GM18498 (cell line): ENCODE data around the gene TSC22D3.
"Not testable (repeated sequence)": the region's sequence is repeated elsewhere in the genome, so short reads cannot be mapped to it uniquely, and the experiment has no call there.

Source experiments
- ATAC-seq: cut with Tn5 transposase; IDR thresholded peaks from one replicate; pipeline ENCODE4 v1.9.1; 2021; ENCODE audit warnings: mild to moderate bottlenecking, moderate library complexity; ENCODE audit not compliant: unreplicated experiment

The TSC22D3 gene

DNA sequence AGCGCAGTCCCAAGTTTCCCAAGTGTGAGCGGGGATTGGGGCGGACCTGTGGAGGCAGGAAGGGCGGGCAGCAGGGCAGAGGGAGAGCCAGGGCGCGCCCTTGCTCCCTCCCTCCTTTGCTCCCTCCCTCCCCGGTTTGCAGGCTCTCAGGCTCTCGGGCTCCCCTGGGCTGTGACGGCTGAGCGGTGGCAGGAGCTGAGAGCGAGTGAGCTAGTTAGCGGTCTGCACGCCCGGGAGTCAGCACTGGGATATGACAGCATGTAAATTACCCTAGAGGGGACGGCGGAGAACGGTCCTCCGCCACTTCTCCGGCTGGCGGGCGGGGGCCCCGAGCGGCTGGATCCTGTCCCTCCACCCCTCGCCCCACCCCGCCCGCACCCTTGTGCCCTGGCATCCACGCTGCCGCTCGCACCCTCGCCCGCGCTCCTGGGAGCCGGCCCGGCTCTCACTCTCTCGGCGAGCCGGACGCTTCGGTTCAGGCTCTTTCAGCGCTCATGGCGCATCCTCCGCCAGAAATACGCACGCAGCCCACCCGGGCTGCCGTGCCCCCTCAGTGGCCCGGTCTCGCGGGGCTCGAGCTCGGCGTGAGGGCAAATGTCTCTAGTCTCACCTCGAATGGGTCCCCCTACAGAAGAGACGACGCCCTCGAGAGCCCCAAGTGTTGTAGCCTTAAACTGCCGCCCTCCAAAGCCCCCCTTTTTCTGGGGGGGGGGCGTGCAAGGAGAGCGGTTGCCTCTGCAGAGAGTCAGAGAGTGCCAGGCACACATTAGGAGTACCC lies at the start of gene TSC22D3:
Gene TSC22D3, minus strand, starts transcription at position 54 of the 778 bp plus-strand sequence. CDS start 368 bp downstream, outside the sequence.
- peak; percentile 90 for ATAC-seq

- ATAC-seq: no peak
These were observed 47.9 kb upstream of the TSC22D3 start for GRCh38 chrX:107823456-107823855.

GRCh38 chrX:107823042-107823441 lies 47.5 kb upstream of the TSC22D3 start:
- ATAC-seq: no peak

DNA sequence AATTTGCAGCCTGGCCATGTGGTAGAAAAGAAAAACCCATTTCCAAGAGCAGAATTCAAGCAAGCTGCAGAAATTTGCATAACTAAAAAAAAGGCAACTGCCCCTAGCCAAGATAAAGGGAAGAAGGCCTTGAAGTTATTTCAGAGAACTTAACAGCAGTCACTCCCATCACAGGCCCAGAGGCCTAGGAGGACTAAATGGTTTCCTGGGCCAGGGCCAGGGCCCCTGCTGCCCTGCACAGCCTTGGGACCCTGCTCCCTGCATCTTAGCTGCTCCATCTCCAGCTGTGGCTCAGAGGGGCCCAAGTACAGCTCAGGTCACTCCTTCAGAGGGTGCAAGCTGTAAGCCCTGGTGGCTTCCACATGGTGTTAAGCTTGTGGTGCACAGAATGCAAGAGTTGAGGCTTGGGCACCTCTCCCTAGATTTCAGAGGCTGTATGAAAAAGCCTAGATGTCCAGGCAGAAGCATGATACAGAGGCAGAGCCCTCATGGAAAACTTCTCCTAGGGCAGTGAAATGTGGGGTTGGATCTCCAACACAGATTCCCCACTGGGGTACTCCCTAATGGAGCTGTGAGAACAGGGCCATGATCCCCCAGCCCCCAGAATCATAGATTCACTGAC lies 43.4 kb upstream of the TSC22D3 start:
- ATAC-seq: no peak

DNA sequence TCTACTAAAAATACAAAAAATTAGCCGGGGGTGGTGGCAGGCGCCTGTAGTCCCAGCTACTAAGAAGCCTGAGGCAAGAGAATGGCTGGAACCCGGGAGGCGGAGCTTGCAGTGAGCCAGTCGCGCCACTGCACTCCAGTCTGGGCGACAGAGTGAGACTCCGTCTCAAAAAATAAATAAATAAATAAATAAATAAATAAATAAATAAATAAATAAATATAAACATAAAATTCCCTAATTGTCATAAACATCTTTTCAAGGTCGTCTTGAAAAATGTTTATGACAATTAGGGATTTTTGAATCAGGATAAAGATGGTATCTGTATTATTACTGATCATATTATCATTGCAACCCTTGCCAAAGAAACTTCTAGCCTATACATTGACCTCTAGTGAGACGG lies 34.5 kb upstream of the TSC22D3 start:
- not testable (repeated sequence) for ATAC-seq

DNA sequence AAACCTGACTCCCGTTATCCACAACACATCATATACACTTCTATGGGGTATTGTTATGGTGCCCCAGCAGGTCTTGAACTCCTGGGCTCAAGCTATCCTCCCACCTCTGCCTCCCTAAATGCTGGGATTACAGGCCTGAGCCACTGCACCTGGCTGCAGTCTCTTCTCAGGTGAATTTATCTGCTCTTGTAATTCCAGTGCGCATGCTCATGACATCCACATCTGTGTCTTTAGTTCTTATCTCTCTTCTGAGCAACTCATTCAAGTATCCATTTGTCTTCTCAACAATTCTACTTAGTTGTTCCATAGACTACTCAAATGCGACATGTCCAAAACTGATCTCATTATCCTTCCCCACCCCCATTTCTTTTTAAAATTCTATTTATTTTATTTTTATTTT lies 29.6 kb upstream of the TSC22D3 start:
- ATAC-seq: no peak

GRCh38 chrX:107804427-107804826 lies 28.8 kb upstream of the TSC22D3 start:
- no peak for ATAC-seq

DNA sequence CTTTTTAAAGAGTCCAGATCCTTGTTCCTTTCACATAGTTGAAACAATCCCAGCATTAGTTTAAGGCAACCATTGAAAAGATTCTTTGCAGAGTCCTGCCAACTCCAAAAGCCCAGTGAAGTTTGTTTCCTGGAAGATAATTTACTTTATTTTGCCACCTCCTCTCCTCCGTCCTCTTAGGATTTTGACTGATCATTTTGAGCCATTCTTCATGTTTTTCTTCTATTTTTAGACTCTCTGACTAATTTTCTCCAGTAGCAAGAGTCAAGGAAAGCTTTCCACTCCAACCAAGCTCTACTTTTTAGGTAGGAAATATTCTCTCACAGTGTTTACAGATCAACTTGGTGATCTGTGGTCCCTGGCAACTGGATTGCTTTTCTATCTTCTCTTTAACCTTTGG lies 12.2 kb upstream of the TSC22D3 start:
- ATAC-seq: no peak

DNA sequence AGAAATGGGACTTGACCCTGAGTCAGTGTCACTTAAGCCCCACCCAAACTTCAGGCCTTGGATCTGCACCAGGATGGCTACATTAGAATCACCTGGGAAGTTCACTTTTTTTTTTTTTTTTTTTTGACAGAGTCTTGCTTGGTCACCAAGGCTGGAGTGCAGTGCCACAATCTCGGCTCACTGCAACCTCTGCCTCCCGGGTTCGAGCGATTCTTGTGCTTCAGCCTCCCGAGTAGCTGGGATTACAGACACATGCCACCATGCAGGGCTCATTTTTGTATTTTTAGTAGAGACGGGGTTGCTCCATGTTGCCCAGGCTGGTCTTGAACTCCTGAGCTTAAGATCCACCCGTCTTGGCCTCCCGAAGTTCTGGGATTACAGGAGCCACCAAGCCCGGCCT lies 4.9 kb upstream of the TSC22D3 start:
- ATAC-seq: no peak

GRCh38 chrX:107777536-107777832 lies 1.9 kb upstream of the TSC22D3 start, which contains the start of gene NCBP2L:
Gene NCBP2L, plus strand, starts transcription at chrX:107777733. Its CDS starts 16,488 bp downstream, at chrX:107794221.
- ATAC-seq: no peak

DNA sequence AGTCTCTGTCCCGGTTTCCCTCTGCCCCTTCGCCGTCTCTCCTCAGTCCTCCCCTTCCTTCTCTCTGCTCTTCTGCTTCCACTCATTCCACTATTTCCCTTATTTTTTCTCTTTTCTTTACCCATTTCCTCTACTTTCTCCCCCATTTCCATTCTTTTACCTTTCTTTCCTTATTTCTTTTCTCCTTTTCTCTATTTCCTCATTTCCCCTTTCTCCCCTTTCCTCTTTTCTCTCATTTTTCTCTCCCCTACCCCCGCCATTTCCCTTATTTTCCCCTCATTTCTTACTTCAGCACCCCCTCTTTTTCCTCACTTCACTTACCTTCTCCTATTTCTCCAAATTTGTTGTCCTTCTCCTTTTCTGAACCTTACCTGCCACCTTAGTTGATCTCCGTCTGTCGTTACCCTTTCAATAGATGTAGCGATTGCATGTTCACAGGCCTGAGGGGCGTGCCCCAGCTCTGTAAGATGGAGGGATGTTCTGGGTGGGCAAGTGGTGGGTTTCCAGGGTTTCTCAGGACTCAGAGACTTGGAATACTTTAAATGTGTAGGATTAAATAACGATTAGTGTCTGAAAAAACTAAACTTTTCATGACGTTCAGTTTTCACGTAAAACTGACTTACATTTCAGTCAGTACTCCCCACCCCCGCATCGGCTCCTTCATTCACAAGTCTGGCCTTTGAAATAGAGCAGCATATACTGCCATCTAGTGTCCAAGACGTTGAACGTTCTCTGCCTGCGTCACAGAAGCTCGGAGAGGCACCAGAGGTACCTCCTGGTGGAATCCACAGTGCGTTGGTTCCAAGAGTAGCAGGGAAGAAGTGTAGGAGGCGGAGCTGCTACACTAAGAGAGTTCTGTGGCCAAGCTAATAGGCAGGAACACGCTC lies 1.3 kb upstream of the TSC22D3 start:
- ATAC-seq: peak; percentile 78

- peak; percentile 17 for ATAC-seq
These were observed 420 bp downstream of the TSC22D3 start for GRCh38 chrX:107775000-107775733.

GRCh38 chrX:107773906-107774435 lies 1.6 kb downstream of the TSC22D3 start:
- no peak for ATAC-seq

- ATAC-seq: no peak
These were observed 2.4 kb downstream of the TSC22D3 start for GRCh38 chrX:107773206-107773605.

DNA sequence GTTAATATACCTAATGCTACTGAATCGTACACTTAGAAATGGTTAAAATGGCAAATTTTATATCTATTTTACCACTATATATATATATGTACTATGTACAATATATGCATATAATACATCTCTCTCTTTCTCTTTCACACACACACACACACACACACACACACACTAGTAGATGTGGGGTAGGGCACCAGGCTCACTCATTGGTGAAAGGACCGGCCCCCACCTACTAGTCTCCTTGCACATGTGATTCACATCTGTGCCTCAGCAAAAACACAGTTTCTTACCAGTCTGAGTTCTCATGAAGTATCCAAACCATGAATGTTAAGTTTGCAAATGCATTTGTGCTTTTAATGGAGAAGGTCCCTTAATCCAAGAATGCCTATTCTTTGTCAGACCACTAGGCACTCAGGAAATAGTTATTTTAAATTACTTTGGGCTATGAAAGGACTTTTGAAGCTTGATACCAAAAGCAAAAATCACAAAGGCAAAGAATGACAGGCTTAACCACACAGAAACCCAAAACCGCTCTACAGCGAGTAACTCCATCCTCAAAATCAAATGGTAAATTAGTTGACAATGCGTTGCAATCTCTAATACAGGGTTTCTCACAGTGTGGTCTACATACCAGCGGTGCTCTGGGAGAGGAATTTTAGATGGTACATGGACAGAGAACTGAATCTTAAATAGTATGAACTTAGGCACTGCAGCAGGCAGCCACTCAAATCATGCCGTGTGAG lies 5.8 kb downstream of the TSC22D3 start:
- ATAC-seq: no peak

DNA sequence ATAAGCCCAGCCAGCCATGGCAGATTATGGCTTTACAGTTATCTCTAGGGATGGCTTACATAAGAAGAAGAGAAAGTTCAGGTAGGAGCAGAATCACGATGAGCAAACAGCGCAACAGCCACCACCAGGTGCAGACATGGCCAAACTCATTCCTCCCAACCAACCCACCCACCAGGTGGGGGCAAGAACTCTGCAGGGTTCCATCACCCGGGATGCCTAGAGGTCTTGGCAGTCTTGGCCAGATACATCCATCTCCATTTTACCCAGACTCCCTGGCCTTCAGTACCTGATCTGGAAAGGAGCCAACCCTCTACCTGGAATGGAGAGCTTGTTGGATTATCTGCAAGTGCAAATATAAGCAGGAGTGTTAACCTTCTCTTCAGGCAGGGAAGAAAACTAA lies 7.5 kb downstream of the TSC22D3 start:
- ATAC-seq: no peak

DNA sequence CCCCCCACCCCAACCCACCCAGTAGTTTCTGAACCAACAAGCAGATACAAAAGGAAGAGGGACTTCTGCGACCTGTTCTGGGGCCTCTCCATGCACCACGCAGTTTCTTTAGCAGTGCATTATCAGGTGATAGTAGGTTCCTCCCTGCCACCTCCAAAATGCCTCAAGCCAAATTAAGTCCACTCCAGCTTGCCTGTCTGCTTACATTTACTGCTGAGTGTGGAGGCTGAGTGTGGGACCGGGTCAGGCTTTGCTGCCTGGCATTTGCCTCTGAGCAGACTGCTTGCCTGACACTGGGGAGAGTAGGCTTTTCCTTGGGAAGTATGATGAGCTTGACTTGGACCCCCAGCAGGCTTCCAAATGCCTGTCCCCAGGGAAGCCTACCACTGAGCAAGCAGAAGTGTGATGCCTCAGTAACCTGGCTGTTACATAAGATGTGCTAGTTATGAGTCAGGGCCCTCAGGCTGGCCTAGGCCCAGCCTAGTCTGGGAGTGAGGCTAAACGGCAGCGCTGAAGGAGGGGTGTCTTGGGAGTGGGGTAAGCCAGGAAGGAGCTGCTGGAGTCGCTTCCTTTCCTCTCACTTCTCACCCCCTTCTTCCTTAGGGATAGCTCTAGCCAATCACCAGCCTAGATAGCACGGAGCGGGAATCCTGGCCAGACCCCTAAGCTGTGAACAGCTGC lies 9.0 kb downstream of the TSC22D3 start:
- no peak for ATAC-seq

DNA sequence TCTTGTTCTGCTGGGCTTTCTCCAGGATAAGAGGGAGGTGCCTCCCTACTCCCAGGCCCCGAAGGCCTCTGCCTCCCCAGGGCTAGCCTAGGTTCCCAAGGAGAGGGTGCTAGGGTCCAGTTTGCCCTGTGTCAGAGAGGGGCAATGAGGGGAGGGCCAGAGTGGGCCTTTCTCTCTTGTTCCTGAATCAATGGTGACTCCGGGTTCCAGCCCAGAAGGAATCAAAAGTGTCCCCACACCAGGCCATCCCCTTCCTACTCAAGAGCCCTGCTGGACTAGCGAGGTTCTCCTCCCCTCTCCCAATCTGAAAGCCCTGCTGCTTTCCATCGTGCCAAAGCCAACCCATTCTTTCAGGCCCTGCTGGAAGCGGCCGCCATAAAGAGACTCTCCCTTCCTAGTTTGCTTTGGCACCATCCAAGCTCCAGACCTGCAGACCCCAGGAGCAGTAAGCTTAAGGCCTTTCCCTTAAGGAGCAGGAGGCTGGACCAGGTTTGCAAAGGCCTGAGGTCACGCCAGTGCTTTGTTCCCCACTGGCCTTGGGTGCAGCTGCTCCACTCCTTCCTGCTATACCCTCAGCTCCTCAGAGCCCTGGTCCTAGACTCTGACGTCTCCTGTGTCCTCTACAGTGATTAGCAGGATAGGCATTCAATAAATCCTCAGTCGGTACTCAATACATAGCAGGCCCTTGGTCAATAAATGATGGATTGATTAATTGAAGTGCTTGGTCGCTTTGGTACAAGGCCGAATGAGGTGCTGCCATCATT lies 10.6 kb downstream of the TSC22D3 start:
- ATAC-seq: no peak

GRCh38 chrX:107763647-107764046 lies 11.9 kb downstream of the TSC22D3 start:
- no peak for ATAC-seq
